PC-3 (cell line): ENCODE data around the gene ODAD2.
"Not testable (repeated sequence)": the region's sequence is repeated elsewhere in the genome, so short reads cannot be mapped to it uniquely, and the experiment has no call there.

Experiments used
- CTCF ChIP-seq: fragments of 300-600 bp; sonication (generic); conservative IDR thresholded peaks from 2 replicates; pipeline ENCODE4 v1.5.1; 2017; ENCODE audit warnings: antibody characterized with exemption, low read depth, mild to moderate bottlenecking, low read length
- EZH2 ChIP-seq: fragments of 300-600 bp; sonication (generic); IDR thresholded peaks from one replicate; pipeline ENCODE4 v1.6.1; 2017; ENCODE audit warnings: antibody characterized with exemption, mild to moderate bottlenecking, low read length; ENCODE audit not compliant: unreplicated experiment
- EZH2phosphoT487 ChIP-seq: fragments of 300-600 bp; sonication (generic); IDR thresholded peaks from 2 replicates; pipeline ENCODE4 v1.6.1; 2018; ENCODE audit warnings: mild to moderate bottlenecking, antibody characterized with exemption, low read length, borderline replicate concordance

GRCh38 chr10:27969931-27970330 lies 28.9 kb downstream of the ODAD2 start:
- not testable (repeated sequence) for TF ChIP-seq CTCF, EZH2phosphoT487, EZH2
